Measurements from ENCODE around the gene ROBO4. TPM values are rescaled to one million over a fixed set of nuclear protein-coding genes. Genes with fewer than 3 reads are reported as not detected.

ROBO4 gene
- total RNA-seq, 1 experiment from 2014 or later, result not detected

DNA sequence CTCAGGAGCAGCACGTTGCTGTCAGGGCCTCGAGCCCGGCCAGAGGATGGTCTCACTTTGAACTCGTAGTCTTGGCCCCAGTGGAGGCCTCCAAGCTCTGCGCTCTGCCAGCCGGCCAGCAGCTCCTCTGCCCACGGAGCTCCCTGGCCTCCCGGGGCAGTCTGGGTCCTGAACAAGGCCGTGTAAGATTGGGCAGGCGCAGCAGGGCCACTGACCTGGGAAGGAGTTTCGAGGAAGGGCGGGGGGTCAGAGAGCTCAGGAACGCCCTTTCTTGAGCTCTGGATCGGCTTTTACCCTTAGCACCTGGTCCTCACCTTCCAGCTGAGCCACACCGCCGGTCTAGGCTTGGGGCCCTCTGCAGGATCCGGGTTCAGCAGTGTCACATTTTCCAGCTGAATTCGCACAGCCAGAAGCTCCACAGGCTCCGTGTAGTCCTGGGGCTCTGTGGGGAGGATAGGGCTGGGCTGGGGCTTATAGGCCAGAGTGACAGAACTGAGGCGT, 2.1 kb downstream of the ROBO4 start:
- Histone ChIP-seq H4K20me1 (ENCODE audit: insufficient read depth) (no peaks in the 10 kb centered on the region), H3K27ac (ENCODE audit: low read depth, low read length) (no peak overlapping the region), H3K9me2 (ENCODE audit: insufficient read depth) (no peaks in the 10 kb centered on the region), H3K4me3 (replicated peaks in 1 of 2; ENCODE audit: low read depth in 1 of 2, low read length in 2 of 2) (no peak overlapping the region), H3K4me2 (ENCODE audit: low read length) (no peak overlapping the region), H3K4me1 (ENCODE audit: control insufficient read depth in 1 of 2, insufficient read depth in 2 of 2, low read length in 2 of 2) (peaks cover 4 to 31% of the 10 kb centered on the region in 2 experiments), H3K9ac (ENCODE audit: low read length) (no peak overlapping the region), H3K36me3 (ENCODE audit: control insufficient read depth in 1 of 2, insufficient read depth in 2 of 2, low read length in 2 of 2) (no peaks in the 10 kb centered on the region), H3K27me3 (ENCODE audit: insufficient read depth, low read length) (no peaks in the 10 kb centered on the region), H3K79me2 (ENCODE audit: insufficient read depth, low read length) (no peaks in the 10 kb centered on the region), H2AFZ (ENCODE audit: low read depth, low read length, poor library complexity, severe bottlenecking) (no peak overlapping the region), H3K9me3 (ENCODE audit: control insufficient read depth in 1 of 2, insufficient read depth in 1 of 2, low read depth in 1 of 2, low read length in 2 of 2) (no peaks in the 10 kb centered on the region)
- BruUV-seq (replicated peaks), result no TSS peak
- ChIA-PET POLR2A (no interaction called here), RAD21 (ENCODE audit: low non-redundant PET in 1 of 2, low total read pairs in 2 of 2, uncharacterized antibody in 2 of 2, unreplicated experiment in 2 of 2) (no interaction called here), CTCF (no interaction called here)
- TF ChIP-seq, protein P1, sequence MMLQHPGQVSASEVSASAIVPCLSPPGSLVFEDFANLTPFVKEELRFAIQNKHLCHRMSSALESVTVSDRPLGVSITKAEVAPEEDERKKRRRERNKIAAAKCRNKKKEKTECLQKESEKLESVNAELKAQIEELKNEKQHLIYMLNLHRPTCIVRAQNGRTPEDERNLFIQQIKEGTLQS (IDR thresholded peaks at IDR 0.05), result no peak
- TF ChIP-seq ZNF274 (IDR thresholded peaks at IDR 0.05; ENCODE audit: low read depth, low read length) (no peak), SRF (IDR thresholded peaks at IDR 0.05; ENCODE audit: low read depth) (no peak), SIN3A (IDR thresholded peaks at IDR 0.05; ENCODE audit: low read depth) (no peak), SP1 (IDR thresholded peaks at IDR 0.05; ENCODE audit: low read depth) (no peak)
- intact Hi-C loops (cut with micrococcal nuclease), result no loop called here
- ATAC-seq, result no peak
- no peak for DNase-seq (ENCODE audit: low read depth, low spot score)

DNA sequence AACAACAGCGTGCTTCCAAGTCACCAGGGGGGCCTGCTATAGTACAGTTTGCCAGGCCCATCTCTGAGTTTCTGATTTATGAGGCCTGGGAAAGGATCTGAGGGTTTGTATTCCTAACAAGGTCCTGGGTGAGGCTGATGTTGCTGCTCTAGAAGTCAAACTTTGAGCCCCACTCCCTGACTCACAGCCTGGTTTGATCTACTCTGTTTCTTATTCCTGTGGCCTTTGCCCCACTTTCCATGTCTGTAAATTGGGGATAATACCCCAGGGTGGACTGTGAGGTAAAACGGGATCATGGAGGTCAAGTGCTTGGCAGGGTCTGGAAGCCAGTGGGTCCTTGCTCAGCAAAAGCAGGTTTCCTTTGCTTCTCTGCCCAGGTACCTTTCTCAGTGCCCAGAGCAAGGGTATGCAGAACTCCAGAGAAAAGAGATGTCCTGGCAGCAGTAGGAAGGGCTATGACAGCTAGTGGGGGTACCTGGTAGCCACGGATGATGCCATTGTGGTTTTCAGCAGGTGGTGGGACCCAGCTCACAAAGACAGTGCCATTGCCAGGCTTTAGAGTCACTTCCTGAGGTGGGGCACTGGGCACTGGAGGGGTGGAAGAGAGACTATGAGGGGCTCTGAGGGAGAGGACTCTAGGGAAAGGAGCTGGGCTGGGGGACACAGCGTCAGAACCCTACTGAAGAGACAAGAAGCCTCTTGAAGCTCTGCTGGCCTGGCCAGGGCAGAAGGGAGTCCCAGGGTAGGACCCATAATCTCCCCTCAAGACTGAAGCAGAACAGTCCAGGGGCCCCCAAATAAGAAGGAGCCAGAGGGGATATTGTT, 2.8 kb downstream of the ROBO4 start:
- TF ChIP-seq, protein P1 (IDR thresholded peaks at IDR 0.05), result no peak
- no peak for TF ChIP-seq EZH2phosphoT487 (IDR thresholded peaks at IDR 0.05; ENCODE audit: borderline replicate concordance)
- TF ChIP-seq, protein P2, sequence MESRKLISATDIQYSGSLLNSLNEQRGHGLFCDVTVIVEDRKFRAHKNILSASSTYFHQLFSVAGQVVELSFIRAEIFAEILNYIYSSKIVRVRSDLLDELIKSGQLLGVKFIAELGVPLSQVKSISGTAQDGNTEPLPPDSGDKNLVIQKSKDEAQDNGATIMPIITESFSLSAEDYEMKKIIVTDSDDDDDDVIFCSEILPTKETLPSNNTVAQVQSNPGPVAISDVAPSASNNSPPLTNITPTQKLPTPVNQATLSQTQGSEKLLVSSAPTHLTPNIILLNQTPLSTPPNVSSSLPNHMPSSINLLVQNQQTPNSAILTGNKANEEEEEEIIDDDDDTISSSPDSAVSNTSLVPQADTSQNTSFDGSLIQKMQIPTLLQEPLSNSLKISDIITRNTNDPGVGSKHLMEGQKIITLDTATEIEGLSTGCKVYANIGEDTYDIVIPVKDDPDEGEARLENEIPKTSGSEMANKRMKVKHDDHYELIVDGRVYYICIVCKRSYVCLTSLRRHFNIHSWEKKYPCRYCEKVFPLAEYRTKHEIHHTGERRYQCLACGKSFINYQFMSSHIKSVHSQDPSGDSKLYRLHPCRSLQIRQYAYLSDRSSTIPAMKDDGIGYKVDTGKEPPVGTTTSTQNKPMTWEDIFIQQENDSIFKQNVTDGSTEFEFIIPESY (IDR thresholded peaks at IDR 0.05; ENCODE audit: extremely low read depth, insufficient replicate concordance, low read length), result no peak
- no peak for TF ChIP-seq YY1 (IDR thresholded peaks at IDR 0.05; ENCODE audit: extremely low read depth, insufficient replicate concordance, low read depth, low read length)
- no peak for TF ChIP-seq RAD21 (IDR thresholded peaks at IDR 0.05; ENCODE audit: low read depth)
- no peak for TF ChIP-seq ZFX (IDR thresholded peaks at IDR 0.05)
- TF ChIP-seq EZH2 (IDR thresholded peaks at IDR 0.05), result no peak
- no peak for TF ChIP-seq SP1 (IDR thresholded peaks at IDR 0.05; ENCODE audit: low read depth)
- TF ChIP-seq, protein P3, sequence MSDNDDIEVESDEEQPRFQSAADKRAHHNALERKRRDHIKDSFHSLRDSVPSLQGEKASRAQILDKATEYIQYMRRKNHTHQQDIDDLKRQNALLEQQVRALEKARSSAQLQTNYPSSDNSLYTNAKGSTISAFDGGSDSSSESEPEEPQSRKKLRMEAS (IDR thresholded peaks at IDR 0.05), result no peak
- TF ChIP-seq FOSL1 (IDR thresholded peaks at IDR 0.05; ENCODE audit: low read depth), result no peak
- no peak for TF ChIP-seq CEBPB (IDR thresholded peaks at IDR 0.05; ENCODE audit: low read depth)
- no peak for TF ChIP-seq POLR2AphosphoS5 (IDR thresholded peaks at IDR 0.05; ENCODE audit: low read depth, low read length)
- ChIA-PET POLR2A (no interaction called here), RAD21 (ENCODE audit: low non-redundant PET in 1 of 2, low total read pairs in 2 of 2, uncharacterized antibody in 2 of 2, unreplicated experiment in 2 of 2) (no interaction called here), CTCF (interaction anchor here (0.5 kb wide), 1 partner anchor 27 kb away, joined by 3 read pairs; no protein-coding TSS in a partner anchor)
- H3K9me3 ChIP-seq (ENCODE audit: control insufficient read depth in 1 of 2, insufficient read depth in 1 of 2, low read depth in 1 of 2, low read length in 2 of 2), result no peaks in the 10 kb centered on the region
- no peak overlapping the region for H2AFZ ChIP-seq (ENCODE audit: low read depth, low read length, poor library complexity, severe bottlenecking)
- no peak for ATAC-seq
- H3K9me2 ChIP-seq (ENCODE audit: insufficient read depth), result no peaks in the 10 kb centered on the region
- H3K4me1 ChIP-seq (ENCODE audit: control insufficient read depth in 1 of 2, insufficient read depth in 2 of 2, low read length in 2 of 2), result peaks cover 0 to 24% of the 10 kb centered on the region in 2 experiments; a peak in 2 of 4 replicates
- H4K20me1 ChIP-seq (ENCODE audit: insufficient read depth), result no peaks in the 10 kb centered on the region
- intact Hi-C loops (cut with micrococcal nuclease), result no loop called here
- no peak overlapping the region for H3K27ac ChIP-seq (ENCODE audit: low read depth, low read length)
- H3K9ac ChIP-seq (ENCODE audit: low read length), result no peak overlapping the region
- H3K79me2 ChIP-seq (ENCODE audit: insufficient read depth, low read length), result no peaks in the 10 kb centered on the region
- H3K4me2 ChIP-seq (ENCODE audit: low read length), result no peak overlapping the region
- no peaks in the 10 kb centered on the region for H3K27me3 ChIP-seq (ENCODE audit: insufficient read depth, low read length)
- no TSS peak for BruUV-seq (replicated peaks)
- no peak for DNase-seq (ENCODE audit: low read depth, low spot score)
- H3K4me3 ChIP-seq (replicated peaks in 1 of 2; ENCODE audit: low read depth in 1 of 2, low read length in 2 of 2), result no peak overlapping the region
- no peaks in the 10 kb centered on the region for H3K36me3 ChIP-seq (ENCODE audit: control insufficient read depth in 1 of 2, insufficient read depth in 2 of 2, low read length in 2 of 2)

Data from HCT116 (cell line).